Stimulated activated naive B cell treated with anti-CD40 and anti-IgM and Interleukin-4, amounts not matched to agents 10 μg/mL and 1 μg/mL and 100 μg/mL, for 72 hours (primary cell): ENCODE measurements around the gene CACNA1C.

Experiments used
- ATAC-seq, 2 donors: fragments of 150-1000 bp; cut with Tn5 transposase; replicated peaks; 2 replicates each; pipeline ENCODE4 v1.10.0; 2021; ENCODE audit warnings: moderate library complexity in 1 of 2
- DNase-seq: peaks from one replicate; pipeline ENCODE4 v3.0.0; 2021
- H3K27ac Mint-ChIP-seq: one replicate; pipeline ENCODE4 v1.8.0; 2022; ENCODE audit warnings: mild to moderate bottlenecking, mixed read lengths
- H3K27me3 Mint-ChIP-seq, 2 donors: one replicate each; pipeline ENCODE4 v1.8.0; 2022; ENCODE audit warnings: mixed read lengths in 2 of 2
- H3K36me3 Mint-ChIP-seq, 2 donors: one replicate each; pipeline ENCODE4 v1.8.0; 2022; ENCODE audit warnings: mixed read lengths in 2 of 2, mild to moderate bottlenecking in 1 of 2
- H3K4me1 Mint-ChIP-seq, 2 donors: one replicate each; pipeline ENCODE4 v1.8.0; 2022; ENCODE audit warnings: mixed read lengths in 2 of 2, mild to moderate bottlenecking in 1 of 2
- H3K4me3 Mint-ChIP-seq, 2 donors: one replicate each; pipeline ENCODE4 v1.8.0; 2022; ENCODE audit warnings: mild to moderate bottlenecking in 2 of 2, mixed read lengths in 2 of 2, moderate library complexity in 1 of 2
- H3K9me3 Mint-ChIP-seq, 2 donors: one replicate each; pipeline ENCODE4 v1.8.0; 2022; ENCODE audit warnings: mixed read lengths in 2 of 2, mild to moderate bottlenecking in 1 of 2

Gene CACNA1C

DNA sequence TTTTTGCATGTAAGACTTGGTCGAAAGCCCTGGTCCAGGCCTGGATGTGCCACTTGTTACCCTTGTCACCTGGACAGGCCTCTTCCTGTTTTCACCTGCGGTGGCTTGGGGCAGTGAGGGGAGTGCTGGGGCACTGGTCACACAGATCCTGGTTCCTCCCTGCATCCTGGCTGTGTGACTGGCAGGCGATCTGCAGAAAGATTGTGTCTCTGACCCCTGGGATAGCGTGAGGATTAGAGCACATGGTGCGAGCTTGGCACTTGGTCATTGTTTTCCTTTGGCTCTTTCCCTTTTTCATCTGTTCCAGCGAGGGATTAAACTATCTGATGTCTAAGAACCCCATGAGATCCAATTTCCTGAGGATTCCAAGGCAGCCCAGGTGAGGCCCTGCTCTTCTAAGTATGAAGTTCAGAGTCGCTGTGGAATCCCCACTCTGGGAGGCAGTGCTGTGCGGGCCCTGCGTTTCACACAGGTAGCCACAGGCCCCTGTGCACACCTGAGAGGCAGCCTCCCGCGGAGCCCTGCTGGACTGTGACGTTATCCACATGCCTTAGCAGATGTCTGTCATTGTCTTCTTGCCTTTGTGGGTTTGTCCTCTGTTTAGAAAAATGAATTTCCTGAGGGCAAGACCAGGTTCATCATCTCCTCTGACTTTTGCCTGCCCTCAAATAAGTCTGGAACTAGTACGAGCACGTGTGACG, 288.4 kb downstream of the CACNA1C start:
- Mint-ChIP-seq H3K27me3 (peaks cover 0 to 17% of the 10 kb centered on the region in 2 donors), H3K4me1 (peaks cover 10% of the 10 kb centered on the region in 2 donors), H3K36me3 (no peaks in the 10 kb centered on the region), H3K27ac (no peak overlapping the region), H3K4me3 (no peak overlapping the region), H3K9me3 (no peaks in the 10 kb centered on the region)
- no peak for ATAC-seq
- no peak for DNase-seq

DNA sequence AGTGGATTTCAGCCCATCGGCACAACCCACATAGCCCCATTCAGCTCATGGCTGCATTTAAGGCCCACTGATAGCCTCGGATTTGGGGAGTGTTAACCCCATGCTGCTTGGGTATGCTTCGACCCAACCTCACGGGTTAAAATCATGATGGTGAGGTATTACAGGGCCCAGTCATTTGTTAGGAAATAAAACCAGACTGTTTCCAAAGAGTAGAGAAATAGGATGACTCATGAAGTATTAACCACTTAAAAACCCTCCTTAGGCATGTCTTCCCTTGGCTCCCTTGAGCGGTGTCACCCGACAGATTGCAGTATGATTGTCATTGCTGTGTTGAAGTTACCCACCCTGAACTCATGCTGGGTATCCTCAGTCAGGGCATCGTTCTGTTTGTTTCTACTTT, 289.1 kb downstream of the CACNA1C start:
- H3K27ac Mint-ChIP-seq = no peak overlapping the region
- H3K36me3 Mint-ChIP-seq = no peaks in the 10 kb centered on the region
- no peaks in the 10 kb centered on the region for H3K9me3 Mint-ChIP-seq
- no peak overlapping the region for H3K4me3 Mint-ChIP-seq
- ATAC-seq (no peak), DNase-seq (no peak)
- H3K27me3 Mint-ChIP-seq = peaks cover 0 to 19% of the 10 kb centered on the region in 2 donors
- peaks cover 4 to 7% of the 10 kb centered on the region in 2 donors for H3K4me1 Mint-ChIP-seq

DNA sequence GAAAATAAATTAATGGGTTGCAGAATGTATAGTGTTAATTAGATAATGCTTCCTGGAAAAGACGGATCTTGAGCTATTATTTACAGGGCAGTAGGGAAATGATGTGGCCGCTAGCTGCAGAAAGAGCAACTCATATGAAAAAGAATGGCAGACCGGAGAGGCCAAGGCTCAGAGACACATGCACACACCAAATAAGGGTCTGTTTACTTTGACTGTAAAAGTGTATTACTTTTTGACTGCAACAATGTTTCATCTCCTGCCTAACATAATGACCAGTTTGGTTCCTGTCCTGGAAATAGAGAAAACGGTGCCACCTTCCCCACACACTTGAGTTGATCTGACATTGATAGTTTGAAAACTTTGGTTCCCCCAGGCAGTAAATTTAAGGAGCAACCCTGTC, 290.9 kb downstream of the CACNA1C start:
- Mint-ChIP-seq H3K9me3 (no peaks in the 10 kb centered on the region), H3K4me1 (peaks cover 0 to 4% of the 10 kb centered on the region in 2 donors), H3K27ac (no peak overlapping the region), H3K36me3 (no peaks in the 10 kb centered on the region), H3K4me3 (no peak overlapping the region), H3K27me3 (peaks cover 0 to 14% of the 10 kb centered on the region in 2 donors)
- ATAC-seq = no peak
- DNase-seq = no peak

DNA sequence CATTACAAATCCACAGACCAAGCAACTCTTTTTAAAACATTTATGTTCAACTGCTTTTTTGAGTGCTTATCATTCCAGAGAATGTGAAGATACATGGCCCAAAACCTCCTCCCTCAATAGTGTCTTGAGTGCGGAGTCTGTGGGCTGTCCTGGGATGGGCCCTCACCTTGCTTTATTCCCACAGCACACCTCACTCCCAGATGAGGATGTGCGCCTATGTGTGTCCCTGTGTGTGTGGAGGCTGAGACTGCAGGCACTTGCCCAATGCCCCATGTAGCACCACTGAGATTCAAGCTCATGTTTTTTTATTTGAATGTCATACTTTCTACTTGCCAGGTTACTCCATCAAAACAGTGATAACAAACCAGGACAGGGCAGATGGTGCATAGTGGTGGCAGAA, 291.7 kb downstream of the CACNA1C start:
- H3K27ac Mint-ChIP-seq = no peak overlapping the region
- DNase-seq (no peak), ATAC-seq (no peak)
- H3K4me1 Mint-ChIP-seq = peaks cover 0 to 4% of the 10 kb centered on the region in 2 donors
- no peaks in the 10 kb centered on the region for H3K36me3 Mint-ChIP-seq
- H3K4me3 Mint-ChIP-seq = no peak overlapping the region
- H3K9me3 Mint-ChIP-seq = no peaks in the 10 kb centered on the region
- H3K27me3 Mint-ChIP-seq = peaks cover 0 to 18% of the 10 kb centered on the region in 2 donors

DNA sequence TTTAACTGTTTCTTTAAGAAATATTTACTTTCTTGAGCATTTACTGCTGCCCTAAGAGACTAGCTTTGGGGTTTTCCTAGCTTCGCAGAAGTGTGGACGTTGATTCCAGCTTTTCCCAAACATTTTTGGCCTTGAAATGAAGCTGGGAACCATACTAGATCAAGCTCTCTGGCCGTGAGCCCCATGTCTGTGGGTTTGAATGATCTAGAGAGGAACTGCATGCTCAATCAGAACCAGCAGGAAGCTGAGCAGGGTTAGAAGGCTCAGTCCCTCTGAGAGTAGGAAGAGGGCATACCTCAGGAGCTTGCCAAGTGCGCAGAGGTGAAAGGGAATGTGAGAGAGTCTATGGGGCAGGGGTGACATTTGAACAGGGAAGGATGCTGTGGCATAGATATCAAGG, 292.1 kb downstream of the CACNA1C start:
- Mint-ChIP-seq H3K27ac (no peak overlapping the region), H3K4me3 (no peak overlapping the region), H3K36me3 (no peaks in the 10 kb centered on the region), H3K9me3 (no peaks in the 10 kb centered on the region), H3K4me1 (peaks cover 0 to 4% of the 10 kb centered on the region in 2 donors), H3K27me3 (peaks cover 0 to 21% of the 10 kb centered on the region in 2 donors)
- ATAC-seq (no peak), DNase-seq (no peak)

DNA sequence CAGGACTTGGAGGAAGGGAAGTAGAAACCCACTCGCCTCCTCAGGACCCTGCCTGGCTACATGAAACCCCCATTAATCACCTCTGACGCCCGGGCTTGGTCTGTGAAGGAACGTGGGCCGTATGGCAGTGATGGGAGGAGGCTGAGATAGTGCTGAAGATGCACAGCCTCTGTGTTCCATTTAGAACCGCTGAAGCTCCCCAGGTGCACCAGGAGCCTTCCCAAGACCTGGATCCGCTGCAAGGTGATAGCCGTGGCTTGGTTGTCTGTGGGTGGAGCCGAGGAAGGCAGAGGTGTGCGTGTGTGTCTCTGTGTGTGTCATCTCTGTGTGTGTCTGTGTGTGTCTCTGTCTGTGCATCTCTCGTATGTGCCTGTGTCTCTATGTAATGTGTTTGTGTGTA, 293.1 kb downstream of the CACNA1C start:
- peaks cover 6 to 12% of the 10 kb centered on the region in 2 donors for H3K4me1 Mint-ChIP-seq
- DNase-seq (no peak), ATAC-seq (no peak)
- no peak overlapping the region for H3K27ac Mint-ChIP-seq
- no peak overlapping the region for H3K4me3 Mint-ChIP-seq
- no peaks in the 10 kb centered on the region for H3K9me3 Mint-ChIP-seq
- no peaks in the 10 kb centered on the region for H3K36me3 Mint-ChIP-seq
- H3K27me3 Mint-ChIP-seq = peaks cover 0 to 21% of the 10 kb centered on the region in 2 donors

DNA sequence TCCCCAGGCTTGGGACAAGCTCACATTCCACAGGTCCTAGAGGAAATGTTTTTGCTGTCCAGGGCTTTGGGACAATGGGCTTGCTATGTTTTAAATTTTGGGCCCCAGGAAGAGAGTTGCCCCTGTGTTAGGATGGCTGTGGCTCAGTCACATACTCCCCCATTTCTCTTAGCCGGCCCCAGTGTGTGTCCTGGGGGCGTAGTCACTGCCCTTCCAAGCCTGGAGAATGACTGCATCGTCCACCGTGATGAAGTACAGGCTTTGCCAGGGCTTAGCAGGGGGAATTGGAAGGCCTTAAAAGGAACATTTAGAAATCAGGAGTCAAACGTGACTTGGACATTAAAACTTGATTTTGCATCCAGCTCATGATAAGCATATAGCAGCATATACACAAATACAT, 293.6 kb downstream of the CACNA1C start:
- Mint-ChIP-seq H3K27ac (no peak overlapping the region), H3K9me3 (no peaks in the 10 kb centered on the region), H3K4me1 (peaks cover 12 to 17% of the 10 kb centered on the region in 2 donors), H3K27me3 (peaks cover 0 to 17% of the 10 kb centered on the region in 2 donors), H3K4me3 (no peak overlapping the region), H3K36me3 (no peaks in the 10 kb centered on the region)
- DNase-seq = no peak
- no peak for ATAC-seq

DNA sequence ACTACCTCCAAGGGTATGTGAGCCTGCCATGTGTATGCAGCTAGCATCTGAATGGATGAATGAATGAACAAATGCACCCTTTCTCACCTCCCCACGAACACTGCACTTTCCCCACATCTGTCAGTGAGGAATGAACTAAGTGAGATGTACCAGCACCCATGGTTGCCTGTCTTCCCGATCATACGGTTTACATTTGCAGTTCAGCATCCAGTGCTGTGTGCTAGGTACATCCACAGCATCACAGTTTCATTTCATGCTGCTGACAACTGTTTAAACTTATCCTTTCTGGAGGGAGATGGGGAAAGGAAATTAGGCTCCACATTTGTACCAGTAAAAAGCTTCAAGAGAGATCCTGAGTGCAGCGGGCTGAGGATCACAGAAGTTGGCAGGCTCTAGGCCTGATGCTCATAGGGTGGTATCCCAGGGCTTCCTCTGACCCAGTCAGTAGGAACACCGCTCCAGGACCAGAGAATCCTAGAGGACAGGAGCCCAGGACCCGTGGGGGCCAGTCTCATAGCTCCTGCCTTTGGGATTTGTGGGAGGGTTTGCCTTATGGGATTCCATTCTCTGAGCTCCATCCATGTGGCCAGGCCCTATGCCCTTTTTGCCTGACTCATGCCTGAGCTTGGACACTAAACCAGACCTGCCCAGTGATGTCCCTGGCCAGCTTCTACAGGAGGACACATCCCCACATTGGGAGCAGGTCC, 294.5 kb downstream of the CACNA1C start:
- ATAC-seq = no peak
- Mint-ChIP-seq H3K36me3 (no peaks in the 10 kb centered on the region), H3K27ac (no peak overlapping the region), H3K27me3 (peaks cover 0 to 17% of the 10 kb centered on the region in 2 donors), H3K9me3 (no peaks in the 10 kb centered on the region), H3K4me3 (no peak overlapping the region), H3K4me1 (peaks cover 20 to 25% of the 10 kb centered on the region in 2 donors)
- no peak for DNase-seq

DNA sequence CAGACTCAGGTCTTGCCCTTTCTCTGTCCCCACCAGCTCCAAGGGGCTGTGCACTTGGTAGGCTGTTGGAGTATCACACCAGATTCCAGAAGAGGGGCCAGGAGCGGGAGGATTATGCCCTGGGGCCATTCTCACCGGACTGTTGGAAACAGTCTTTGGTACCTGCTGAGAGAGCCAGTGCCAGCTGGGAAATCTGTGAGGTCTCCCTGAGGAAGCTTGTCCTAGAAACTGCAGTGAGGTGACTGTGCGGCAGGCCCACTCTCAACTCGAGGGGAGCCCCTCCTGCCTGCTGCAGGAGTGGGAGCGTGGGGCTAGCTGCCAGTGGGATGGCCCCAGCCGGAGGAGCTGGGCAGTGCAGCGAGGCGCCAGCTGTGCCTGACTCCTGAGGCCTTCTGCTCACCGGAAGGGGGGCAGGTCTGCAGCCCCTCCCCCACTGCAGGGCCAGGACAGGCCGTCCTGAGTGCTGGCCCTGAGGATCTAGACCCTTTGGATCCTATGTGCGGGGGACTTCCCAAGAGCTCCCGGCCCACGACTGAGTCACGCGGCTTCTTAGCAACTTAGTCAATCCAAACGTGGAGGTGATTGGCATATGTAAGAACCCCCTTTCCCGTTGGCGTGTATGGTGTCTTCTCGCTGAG, 295.2 kb downstream of the CACNA1C start:
- Mint-ChIP-seq H3K4me1 (peaks cover 26 to 29% of the 10 kb centered on the region in 2 donors), H3K27ac (no peak overlapping the region), H3K9me3 (no peaks in the 10 kb centered on the region), H3K4me3 (no peak overlapping the region), H3K36me3 (no peaks in the 10 kb centered on the region), H3K27me3 (peaks cover 5 to 22% of the 10 kb centered on the region in 2 donors)
- no peak for DNase-seq
- ATAC-seq = no peak

DNA sequence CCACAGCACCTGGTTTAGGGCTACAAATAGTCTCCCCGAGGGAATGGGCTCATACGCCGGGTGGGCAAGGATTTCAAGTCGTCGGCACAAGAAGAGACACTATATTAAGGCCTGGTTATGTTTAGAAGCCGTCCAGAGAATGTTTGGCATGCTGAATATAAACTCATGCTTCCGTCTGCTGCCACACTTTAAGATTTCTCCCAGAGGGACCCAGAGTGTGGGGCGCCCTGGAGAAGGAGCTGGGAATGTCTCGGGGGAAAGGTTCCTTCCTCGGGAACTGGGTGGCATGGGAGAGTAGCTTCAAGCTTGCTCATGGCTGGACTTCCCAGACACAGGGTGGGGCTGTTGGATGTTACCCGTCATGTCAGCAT, 295.7 kb downstream of the CACNA1C start:
- ATAC-seq (no peak), DNase-seq (no peak)
- Mint-ChIP-seq H3K27me3 (peaks cover 10 to 24% of the 10 kb centered on the region in 2 donors), H3K36me3 (no peaks in the 10 kb centered on the region), H3K27ac (no peak overlapping the region), H3K4me3 (no peak overlapping the region), H3K4me1 (peaks cover 30 to 32% of the 10 kb centered on the region in 2 donors), H3K9me3 (no peaks in the 10 kb centered on the region)

DNA sequence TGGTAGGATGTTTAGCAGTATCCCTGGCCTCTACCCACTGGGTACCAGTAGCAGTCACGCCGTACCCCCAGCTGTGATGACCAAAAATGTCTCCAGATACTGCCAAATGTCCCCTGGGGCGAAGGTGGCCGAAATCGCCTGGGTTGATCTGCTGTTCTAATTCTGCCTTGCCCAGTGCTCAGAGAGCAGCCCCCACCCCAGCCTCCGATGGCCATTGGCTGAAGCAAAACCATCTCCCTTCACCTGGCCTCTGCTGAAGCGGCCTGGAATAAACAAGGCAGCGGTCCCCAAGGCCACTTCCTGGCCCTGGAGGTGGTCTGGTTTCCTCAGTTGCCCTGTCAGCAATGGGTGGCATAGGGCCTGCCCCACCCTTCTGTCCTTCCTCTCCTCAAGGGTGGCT, 298.4 kb downstream of the CACNA1C start:
- Mint-ChIP-seq H3K9me3 (no peaks in the 10 kb centered on the region), H3K4me3 (no peak overlapping the region), H3K4me1 (peaks cover 35 to 40% of the 10 kb centered on the region in 2 donors), H3K27me3 (peaks cover 20 to 21% of the 10 kb centered on the region in 2 donors), H3K36me3 (no peaks in the 10 kb centered on the region), H3K27ac (no peak overlapping the region)
- no peak for DNase-seq
- ATAC-seq = no peak

DNA sequence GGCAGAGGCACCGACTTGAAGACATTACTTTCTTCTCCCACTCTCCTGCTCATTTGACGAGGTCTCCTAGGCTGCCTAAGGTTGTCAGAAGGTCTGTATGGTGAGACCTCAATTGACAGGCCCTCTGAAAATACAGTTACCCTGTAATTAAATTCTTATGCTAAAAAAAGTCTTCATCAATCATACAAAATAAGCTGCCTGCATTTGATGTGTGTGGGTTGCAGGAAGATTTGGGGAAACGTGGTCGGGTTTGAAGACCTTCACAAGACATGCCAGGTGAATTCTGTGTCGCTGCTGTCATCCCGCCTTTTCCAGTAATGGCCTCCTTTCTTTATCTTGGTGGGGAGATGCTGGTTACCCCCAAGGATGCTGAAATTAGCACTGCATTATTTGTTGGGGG, 299.4 kb downstream of the CACNA1C start:
- no peaks in the 10 kb centered on the region for H3K36me3 Mint-ChIP-seq
- H3K4me3 Mint-ChIP-seq = no peak overlapping the region
- peaks cover 34 to 40% of the 10 kb centered on the region in 2 donors for H3K4me1 Mint-ChIP-seq
- no peak overlapping the region for H3K27ac Mint-ChIP-seq
- peaks cover 18 to 27% of the 10 kb centered on the region in 2 donors for H3K27me3 Mint-ChIP-seq
- H3K9me3 Mint-ChIP-seq = no peaks in the 10 kb centered on the region
- ATAC-seq (no peak), DNase-seq (no peak)

DNA sequence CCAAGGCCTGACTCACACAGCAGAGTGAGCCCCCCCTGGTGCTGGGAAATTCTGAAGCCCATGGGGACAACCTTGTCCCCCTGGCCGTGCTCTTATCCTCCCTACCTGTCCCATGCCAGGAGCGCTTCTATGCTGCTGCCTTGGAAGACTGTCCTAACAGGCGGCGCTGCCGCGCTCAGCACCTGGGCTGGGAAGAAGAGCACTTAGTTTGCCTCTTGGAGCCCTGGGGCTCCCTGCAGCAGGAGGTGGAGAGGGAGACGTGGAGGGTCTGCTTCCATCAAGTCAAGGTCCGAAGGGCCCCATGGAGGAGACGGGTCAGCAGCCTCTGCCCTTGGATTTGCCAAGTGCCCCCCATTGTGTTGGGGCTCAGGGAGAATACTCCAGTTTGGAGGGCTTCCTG, 300.5 kb downstream of the CACNA1C start:
- ATAC-seq (no peak), DNase-seq (no peak)
- H3K9me3 Mint-ChIP-seq = no peaks in the 10 kb centered on the region
- no peak overlapping the region for H3K4me3 Mint-ChIP-seq
- peaks cover 37 to 47% of the 10 kb centered on the region in 2 donors for H3K4me1 Mint-ChIP-seq
- H3K27me3 Mint-ChIP-seq = peaks cover 18 to 27% of the 10 kb centered on the region in 2 donors
- no peaks in the 10 kb centered on the region for H3K36me3 Mint-ChIP-seq
- H3K27ac Mint-ChIP-seq = no peak overlapping the region

DNA sequence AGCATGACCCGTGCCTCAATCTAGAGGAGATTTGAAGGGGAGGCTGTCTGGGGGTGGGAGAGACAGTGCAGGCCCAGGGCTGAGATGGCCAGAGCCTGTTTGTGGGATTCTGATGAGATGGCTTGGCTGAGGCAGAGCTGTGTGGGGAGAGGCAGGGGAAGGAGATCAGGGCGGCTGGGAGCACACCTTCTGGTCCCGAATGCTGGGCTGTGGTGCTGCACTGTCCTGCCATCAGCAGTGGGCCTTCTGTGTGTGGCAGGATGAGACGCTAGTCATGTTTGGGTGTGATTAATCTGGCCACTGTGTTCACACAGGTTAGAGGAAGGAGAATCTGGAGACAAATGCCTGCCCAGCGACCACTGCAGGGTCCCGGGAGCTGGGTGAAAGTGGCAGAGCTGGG, 300.9 kb downstream of the CACNA1C start:
- peaks cover 18 to 27% of the 10 kb centered on the region in 2 donors for H3K27me3 Mint-ChIP-seq

More for the DNA sequence above, 300.9 kb downstream of the CACNA1C start:
- Mint-ChIP-seq H3K4me1 (peaks cover 38 to 51% of the 10 kb centered on the region in 2 donors), H3K27ac (no peak overlapping the region), H3K9me3 (no peaks in the 10 kb centered on the region), H3K4me3 (no peak overlapping the region), H3K36me3 (no peaks in the 10 kb centered on the region)
- DNase-seq (no peak), ATAC-seq (no peak)
